HPDE6-E6E7 (cell line): Measurements from ENCODE around the gene SCN1A.

Experiments used
- DNase-seq: peaks from one replicate; pipeline ENCODE4 v3.0.0; 2011; ENCODE audit warnings: missing footprints; ENCODE audit errors: extremely low spot score

SCN1A gene

GRCh38 chr2:166081852-166082251 lies 46.0 kb downstream of the SCN1A start:
- DNase-seq, result no peak

GRCh38 chr2:166081131-166081632 lies 46.6 kb downstream of the SCN1A start:
- DNase-seq, result no peak

GRCh38 chr2:166074430-166074829 lies 53.4 kb downstream of the SCN1A start:
- DNase-seq, result no peak

GRCh38 chr2:166074011-166074410 lies 53.8 kb downstream of the SCN1A start:
- no peak for DNase-seq

GRCh38 chr2:166070231-166070630 lies 57.6 kb downstream of the SCN1A start:
- DNase-seq, result no peak

GRCh38 chr2:166068981-166069380 lies 58.8 kb downstream of the SCN1A start:
- DNase-seq, result no peak

GRCh38 chr2:166067229-166067628 lies 60.6 kb downstream of the SCN1A start:
- no peak for DNase-seq

GRCh38 chr2:166060191-166060590 lies 67.6 kb downstream of the SCN1A start:
- DNase-seq, result no peak

GRCh38 chr2:166057370-166058164 lies 70.3 kb downstream of the SCN1A start:
- DNase-seq, result no peak

GRCh38 chr2:166044853-166045483 lies 82.9 kb downstream of the SCN1A start:
- DNase-seq, result no peak

- no peak for DNase-seq
Observed at GRCh38 chr2:166042768-166043390, 84.9 kb downstream of the SCN1A start.

- DNase-seq, result no peak
Observed at GRCh38 chr2:166042356-166042755, 85.5 kb downstream of the SCN1A start.

GRCh38 chr2:166041613-166042012 lies 86.2 kb downstream of the SCN1A start:
- DNase-seq, result no peak

GRCh38 chr2:166032361-166032760 lies 95.5 kb downstream of the SCN1A start:
- no peak for DNase-seq

- DNase-seq, result peak; percentile 1
Observed at GRCh38 chr2:166031054-166031453, 96.8 kb downstream of the SCN1A start.

GRCh38 chr2:166025313-166025712 lies 102.5 kb downstream of the SCN1A start:
- DNase-seq, result no peak

- DNase-seq, result peak; percentile 9
Observed at GRCh38 chr2:166017208-166017607, 110.6 kb downstream of the SCN1A start.

- DNase-seq, result no peak
Observed at GRCh38 chr2:166013878-166014277, 113.9 kb downstream of the SCN1A start.

- no peak for DNase-seq
Observed at GRCh38 chr2:166011660-166012059, 116.2 kb downstream of the SCN1A start.

- DNase-seq, result no peak
Observed at GRCh38 chr2:166000401-166000800, 127.4 kb downstream of the SCN1A start.

- no peak for DNase-seq
Observed at GRCh38 chr2:165990846-165991245, 137.0 kb downstream of the SCN1A start.

- DNase-seq, result no peak
Observed at GRCh38 chr2:165989851-165990250, 138.0 kb downstream of the SCN1A start.

- DNase-seq, result no peak
Observed at GRCh38 chr2:165985120-165985519, 142.7 kb downstream of the SCN1A start.
